Measurements from ENCODE around the gene SRSF3.

SRSF3 gene

GRCh38 chr6:36636687-36637418, 42.7 kb downstream of the SRSF3 start:
- no peak for TF ChIP-seq CTCF (IDR thresholded peaks at IDR 0.05; ENCODE audit: low read depth, low read length)
- H3K4me3 ChIP-seq (replicated peaks in 1 of 2; ENCODE audit: low read depth in 2 of 2, low read length in 2 of 2), result no peak overlapping the region
- DNase-seq (ENCODE audit: low read depth in 2 of 2), result no peak

GRCh38 chr6:36638579-36638978, 44.4 kb downstream of the SRSF3 start:
- no peak for TF ChIP-seq CTCF (IDR thresholded peaks at IDR 0.05; ENCODE audit: low read depth, low read length)
- no peak overlapping the region for H3K4me3 ChIP-seq (replicated peaks in 1 of 2; ENCODE audit: low read depth in 2 of 2, low read length in 2 of 2)
- no peak for DNase-seq (ENCODE audit: low read depth in 2 of 2)

GRCh38 chr6:36639171-36639808, 45.1 kb downstream of the SRSF3 start:
- peak in 1 of 2 donors; percentile 68 for DNase-seq (ENCODE audit: low read depth in 2 of 2)
- TF ChIP-seq CTCF (IDR thresholded peaks at IDR 0.05; ENCODE audit: low read depth, low read length), result no peak
- H3K4me3 ChIP-seq (replicated peaks in 1 of 2; ENCODE audit: low read depth in 2 of 2, low read length in 2 of 2), result no peak overlapping the region

GRCh38 chr6:36641543-36641942, 47.4 kb downstream of the SRSF3 start:
- no peak overlapping the region for H3K4me3 ChIP-seq (replicated peaks in 1 of 2; ENCODE audit: low read depth in 2 of 2, low read length in 2 of 2)
- TF ChIP-seq CTCF (IDR thresholded peaks at IDR 0.05; ENCODE audit: low read depth, low read length), result no peak
- no peak for DNase-seq (ENCODE audit: low read depth in 2 of 2)

GRCh38 chr6:36642913-36643817, 49.0 kb downstream of the SRSF3 start:
- DNase-seq (ENCODE audit: low read depth in 2 of 2), result peak; percentile 77 to 88
- no peak overlapping the region for H3K4me3 ChIP-seq (replicated peaks in 1 of 2; ENCODE audit: low read depth in 2 of 2, low read length in 2 of 2)
- TF ChIP-seq CTCF (IDR thresholded peaks at IDR 0.05; ENCODE audit: low read depth, low read length), result no peak

GRCh38 chr6:36643977-36644376, 49.8 kb downstream of the SRSF3 start:
- no peak overlapping the region for H3K4me3 ChIP-seq (replicated peaks in 1 of 2; ENCODE audit: low read depth in 2 of 2, low read length in 2 of 2)
- no peak for DNase-seq (ENCODE audit: low read depth in 2 of 2)
- TF ChIP-seq CTCF (IDR thresholded peaks at IDR 0.05; ENCODE audit: low read depth, low read length), result no peak
